ENCODE data around the gene MTHFD2. TPM values are rescaled to one million over a fixed set of nuclear protein-coding genes. Genes with fewer than 3 reads are reported as not detected.

MTHFD2 gene
- total RNA-seq, 1 donor from 2014 or later, result 73.5 TPM

GRCh38 chr2:74162951-74163350, 35.5 kb upstream of the MTHFD2 start:
- no peaks in the 10 kb centered on the region for H3K27me3 Mint-ChIP-seq
- DNase-seq (ENCODE audit: extremely low spot score, unreplicated experiment), result no peak
- no peaks in the 10 kb centered on the region for H3K4me1 Mint-ChIP-seq (ENCODE audit: unreplicated experiment)
- no peak overlapping the region for H3K4me3 Mint-ChIP-seq
- TF ChIP-seq CTCF (conservative IDR thresholded peaks at IDR 0.05), result no peak
- H3K27ac Mint-ChIP-seq, result no peak overlapping the region
- no peaks in the 10 kb centered on the region for H3K9me3 Mint-ChIP-seq
- peaks cover 39% of the 10 kb centered on the region for H3K36me3 Mint-ChIP-seq

- DNase-seq (ENCODE audit: extremely low spot score, unreplicated experiment), result no peak
- Mint-ChIP-seq H3K9me3 (no peaks in the 10 kb centered on the region), H3K4me3 (no peak overlapping the region), H3K36me3 (peaks cover 40% of the 10 kb centered on the region), H3K27me3 (no peaks in the 10 kb centered on the region), H3K27ac (no peak overlapping the region), H3K4me1 (ENCODE audit: unreplicated experiment) (no peaks in the 10 kb centered on the region)
- TF ChIP-seq CTCF (conservative IDR thresholded peaks at IDR 0.05), result no peak
Measured at GRCh38 chr2:74164761-74165160, 33.7 kb upstream of the MTHFD2 start.

GRCh38 chr2:74168739-74169138, 29.7 kb upstream of the MTHFD2 start:
- Mint-ChIP-seq H3K9me3 (no peaks in the 10 kb centered on the region), H3K27ac (no peak overlapping the region), H3K27me3 (no peaks in the 10 kb centered on the region), H3K4me1 (ENCODE audit: unreplicated experiment) (no peaks in the 10 kb centered on the region), H3K36me3 (peaks cover 45% of the 10 kb centered on the region), H3K4me3 (no peak overlapping the region)
- no peak for TF ChIP-seq CTCF (conservative IDR thresholded peaks at IDR 0.05)
- DNase-seq (ENCODE audit: extremely low spot score, unreplicated experiment), result no peak

- Mint-ChIP-seq H3K27ac (no peak overlapping the region), H3K9me3 (peaks cover 5% of the 10 kb centered on the region), H3K4me3 (no peak overlapping the region), H3K36me3 (peaks cover 28% of the 10 kb centered on the region), H3K27me3 (no peaks in the 10 kb centered on the region), H3K4me1 (ENCODE audit: unreplicated experiment) (peaks cover 11% of the 10 kb centered on the region)
- TF ChIP-seq CTCF (conservative IDR thresholded peaks at IDR 0.05), result no peak
- DNase-seq (ENCODE audit: extremely low spot score, unreplicated experiment), result no peak
Measured at GRCh38 chr2:74174909-74175308, 23.5 kb upstream of the MTHFD2 start.

- no peaks in the 10 kb centered on the region for H3K27me3 Mint-ChIP-seq
- peak overlapping the region; percentile 90 for H3K27ac Mint-ChIP-seq
- H3K4me1 Mint-ChIP-seq (ENCODE audit: unreplicated experiment), result peaks cover 11% of the 10 kb centered on the region
- H3K4me3 Mint-ChIP-seq, result peak overlapping the region; percentile 94
- no peak for DNase-seq (ENCODE audit: extremely low spot score, unreplicated experiment)
- peaks cover 20% of the 10 kb centered on the region for H3K36me3 Mint-ChIP-seq
- peaks cover 5% of the 10 kb centered on the region for H3K9me3 Mint-ChIP-seq
- TF ChIP-seq CTCF (conservative IDR thresholded peaks at IDR 0.05), result no peak
Measured at GRCh38 chr2:74177696-74178095, 20.7 kb upstream of the MTHFD2 start.

Measured in type B pancreatic cell (in vitro differentiated cells).